ENCODE results near the gene EGLN3.

Gene EGLN3

DNA sequence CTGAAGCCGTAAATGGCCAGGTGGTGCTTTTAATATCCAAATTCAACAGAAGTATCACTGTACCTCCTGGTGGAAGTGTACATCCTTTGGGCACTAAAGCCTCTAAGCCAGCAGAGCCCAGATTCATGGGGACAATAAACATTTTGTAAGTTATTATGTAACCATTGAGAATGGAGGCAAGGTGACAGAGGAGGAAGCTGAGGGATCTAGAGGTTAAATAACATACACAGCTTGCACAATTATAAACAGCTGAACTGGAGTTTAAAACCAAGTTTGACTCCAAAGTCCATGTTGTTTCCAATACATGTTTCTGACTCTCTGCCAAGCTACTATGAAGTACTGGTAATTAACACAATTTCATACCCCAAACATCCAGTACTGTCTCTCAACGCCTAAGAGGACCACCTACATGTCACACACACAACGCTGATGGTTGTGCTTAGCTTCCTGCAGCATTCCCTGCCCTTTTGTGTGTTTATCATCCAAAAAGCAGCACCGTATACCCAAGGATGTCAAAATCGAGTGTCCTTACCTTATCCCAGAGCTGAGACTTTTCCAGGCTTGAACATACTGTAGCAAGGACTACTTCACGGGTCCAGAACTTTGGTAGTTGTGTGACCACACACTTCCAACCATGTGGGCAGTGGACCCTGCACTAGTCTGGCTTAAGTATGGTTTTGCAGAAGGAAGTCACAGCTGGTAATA lies 41.3 kb downstream of the EGLN3 start:
- no peak for DNase-seq

DNA sequence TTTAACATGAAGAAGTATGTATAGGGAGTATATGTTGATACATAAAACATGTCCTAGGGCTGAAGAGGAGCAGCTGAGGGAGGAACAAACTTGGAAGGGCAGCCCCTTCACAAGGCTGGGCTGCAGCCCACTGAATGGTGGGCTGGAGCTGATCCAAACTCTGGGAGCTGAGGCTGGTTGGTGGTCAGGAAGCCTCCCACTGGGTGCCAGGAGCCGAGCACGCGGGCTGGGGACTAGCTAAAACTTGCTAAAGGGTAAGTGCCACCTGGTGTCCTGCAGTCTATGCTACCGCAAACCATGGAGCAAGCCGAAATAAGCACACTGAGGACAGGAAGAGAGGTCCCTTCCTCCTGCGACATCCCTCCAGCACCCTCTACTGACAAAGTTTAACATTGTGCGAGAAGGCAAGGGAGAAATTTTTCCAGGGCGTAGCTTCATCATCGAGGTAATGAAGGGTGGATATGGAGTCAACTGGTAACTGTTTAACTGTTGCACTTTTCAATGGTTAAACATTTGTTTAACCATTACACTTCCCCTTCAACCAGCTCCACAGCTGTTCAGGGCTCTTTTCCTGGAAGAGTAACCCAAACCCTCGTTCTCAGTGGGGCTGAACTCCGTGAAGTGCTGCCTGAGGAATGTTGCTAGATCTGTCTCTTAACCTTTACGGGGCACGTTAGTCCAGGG lies 42.2 kb downstream of the EGLN3 start:
- DNase-seq: no peak

DNA sequence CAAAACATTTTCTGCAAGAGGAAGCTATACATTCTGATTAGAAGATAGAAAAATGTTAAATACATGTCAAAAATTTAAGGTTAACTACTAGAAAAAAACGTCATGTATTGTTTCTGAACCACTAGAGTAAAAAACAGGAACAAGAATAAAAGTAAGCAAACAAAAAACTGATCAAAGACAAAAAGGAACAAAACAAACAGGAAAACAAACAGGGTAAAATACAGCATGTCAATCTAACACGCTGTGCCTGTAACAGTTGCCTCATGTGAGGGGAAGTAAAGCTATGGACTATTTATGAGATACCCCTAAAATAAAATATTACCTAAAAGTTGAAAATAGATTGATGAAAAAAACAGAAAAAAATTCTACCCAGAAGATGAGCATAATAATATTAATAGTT lies 43.9 kb downstream of the EGLN3 start:
- DNase-seq: no peak

DNA sequence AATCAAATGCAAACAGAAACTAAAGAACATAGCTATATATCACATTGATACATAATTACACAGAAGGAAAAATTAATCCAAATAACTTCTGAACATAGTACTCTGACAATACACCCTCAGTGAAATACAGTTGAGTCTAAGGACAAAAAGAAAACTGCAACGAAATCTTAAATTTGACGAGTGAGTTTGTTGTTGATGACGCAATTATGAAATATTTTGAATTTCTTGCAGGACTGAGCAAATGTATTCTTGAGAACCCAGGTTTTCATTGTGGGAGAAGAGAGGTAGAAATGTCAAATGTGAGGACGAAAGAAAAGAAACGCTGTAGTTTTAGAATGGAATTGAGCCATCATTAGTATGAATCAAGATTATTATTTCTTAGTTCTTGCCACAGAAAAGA lies 46.3 kb downstream of the EGLN3 start:
- no peak for DNase-seq

DNA sequence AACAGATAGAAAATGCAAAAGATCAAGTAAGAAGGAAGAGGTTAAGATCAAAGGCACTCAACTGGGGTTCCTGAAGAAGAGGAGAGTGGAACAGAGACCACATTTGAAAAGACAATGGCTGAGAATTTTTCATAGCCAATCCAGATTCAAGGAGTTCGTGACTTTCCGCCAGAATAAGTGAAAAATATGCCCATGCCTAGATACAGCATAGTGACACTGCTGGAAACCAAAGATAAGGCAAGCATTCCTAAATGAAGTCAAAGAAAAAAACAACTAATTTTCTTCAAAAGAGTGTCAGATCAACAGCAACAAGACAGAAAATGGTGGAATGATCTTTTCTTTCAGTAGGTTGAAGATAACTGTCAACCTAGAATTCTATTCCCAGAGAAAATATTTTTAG lies 47.5 kb downstream of the EGLN3 start:
- no peak for DNase-seq

DNA sequence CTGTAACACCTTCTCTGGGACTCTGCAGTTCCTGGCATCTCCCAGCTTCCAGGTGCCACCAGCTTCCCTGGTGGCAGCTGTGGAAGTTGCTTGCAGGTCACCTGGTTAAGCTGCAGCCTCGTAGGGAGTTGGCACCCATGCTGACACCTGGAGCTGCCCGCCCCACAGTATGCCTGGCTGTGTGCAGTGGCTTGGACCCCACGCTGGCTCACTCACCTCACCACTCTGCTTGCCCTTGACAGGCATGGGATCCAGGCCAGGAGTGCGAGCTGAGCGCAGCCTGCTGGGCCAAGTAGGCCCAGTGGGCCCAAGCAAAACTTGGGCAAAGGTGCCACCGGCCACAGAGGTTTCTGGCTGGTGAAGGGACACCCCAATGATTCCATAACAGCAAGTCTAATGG lies 48.5 kb downstream of the EGLN3 start:
- DNase-seq: no peak

DNA sequence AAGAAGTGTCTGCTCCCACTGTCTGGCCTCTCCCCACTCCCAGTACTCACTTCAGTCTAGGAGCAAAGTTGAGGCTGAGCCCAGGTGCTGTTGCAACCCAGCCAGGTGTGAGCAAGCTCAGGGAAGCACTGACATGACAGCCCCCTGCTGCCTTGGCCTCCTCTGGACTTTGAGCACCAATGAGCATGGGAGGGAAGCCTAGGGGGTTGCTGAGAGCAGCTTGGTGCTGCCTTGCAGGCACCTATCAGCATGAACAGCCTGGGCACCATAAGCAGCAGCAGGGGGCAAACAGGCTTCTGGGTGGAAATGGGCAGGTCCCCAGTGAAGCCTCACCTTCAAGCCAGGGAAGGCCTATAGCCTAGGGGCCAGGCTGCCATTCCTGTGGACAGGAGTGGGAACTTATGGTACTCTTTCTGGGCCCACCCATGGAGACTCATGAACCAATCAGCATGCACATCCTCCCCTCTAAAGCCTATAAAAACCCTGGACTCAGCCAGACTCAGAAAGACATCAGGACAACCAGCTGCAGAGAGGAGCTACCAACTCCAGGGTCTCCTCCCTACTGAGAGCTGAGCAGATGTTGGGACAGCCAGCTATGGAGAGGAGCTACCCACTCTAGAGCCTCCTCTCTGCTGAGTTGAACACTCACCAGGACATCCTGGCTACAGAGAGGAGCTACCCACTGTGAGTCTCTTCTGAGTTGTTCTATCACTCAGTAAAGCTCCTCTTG lies 49.3 kb downstream of the EGLN3 start:
- DNase-seq: no peak

DNA sequence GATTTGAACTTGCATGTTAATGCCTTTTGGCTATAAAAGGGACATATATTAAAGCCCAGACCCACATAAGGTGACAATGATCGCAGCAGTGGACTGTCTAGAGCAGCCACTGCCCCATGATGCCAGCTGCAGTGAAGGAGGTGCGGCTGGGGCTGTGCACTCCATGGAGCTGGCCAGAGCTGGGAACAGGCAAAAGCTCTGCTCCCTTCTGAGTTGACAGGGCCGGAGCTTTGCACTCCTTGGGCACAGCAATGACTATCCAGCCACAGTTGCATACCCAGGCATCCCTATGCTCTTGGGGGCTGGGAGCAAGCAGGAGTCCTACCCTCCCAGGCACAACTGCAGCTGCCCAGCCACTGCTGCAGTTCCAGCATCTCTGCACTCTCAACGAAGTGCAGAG lies 50.2 kb downstream of the EGLN3 start:
- no peak for DNase-seq

DNA sequence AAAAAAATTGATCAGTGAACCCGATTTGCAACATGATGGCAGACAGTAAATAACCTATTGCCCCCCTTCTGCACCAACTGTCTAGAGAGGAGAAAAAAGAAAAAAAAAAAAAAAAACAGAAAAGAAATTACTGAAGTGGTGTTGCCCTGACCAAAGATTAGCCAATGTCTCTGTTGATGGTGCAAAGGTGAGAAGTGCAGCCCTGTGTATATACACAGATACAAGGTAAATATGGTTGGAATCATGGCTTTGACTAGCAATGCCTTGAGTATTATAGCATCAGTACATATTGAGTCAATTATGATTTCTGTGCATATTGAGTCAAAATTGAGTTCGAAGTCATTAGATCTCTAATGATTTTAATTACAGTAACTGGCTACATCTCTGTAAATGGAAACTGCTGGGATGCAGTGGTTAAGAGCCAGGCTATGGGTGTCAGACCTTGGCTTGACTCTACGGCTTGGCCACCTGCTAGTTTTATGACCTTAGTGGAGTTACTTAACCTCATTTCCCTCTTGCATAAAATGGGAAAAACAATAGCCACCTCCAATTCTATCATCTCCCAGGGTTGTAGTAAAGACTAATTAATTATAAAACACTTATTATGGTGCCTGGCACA lies 51.0 kb downstream of the EGLN3 start:
- DNase-seq: no peak

DNA sequence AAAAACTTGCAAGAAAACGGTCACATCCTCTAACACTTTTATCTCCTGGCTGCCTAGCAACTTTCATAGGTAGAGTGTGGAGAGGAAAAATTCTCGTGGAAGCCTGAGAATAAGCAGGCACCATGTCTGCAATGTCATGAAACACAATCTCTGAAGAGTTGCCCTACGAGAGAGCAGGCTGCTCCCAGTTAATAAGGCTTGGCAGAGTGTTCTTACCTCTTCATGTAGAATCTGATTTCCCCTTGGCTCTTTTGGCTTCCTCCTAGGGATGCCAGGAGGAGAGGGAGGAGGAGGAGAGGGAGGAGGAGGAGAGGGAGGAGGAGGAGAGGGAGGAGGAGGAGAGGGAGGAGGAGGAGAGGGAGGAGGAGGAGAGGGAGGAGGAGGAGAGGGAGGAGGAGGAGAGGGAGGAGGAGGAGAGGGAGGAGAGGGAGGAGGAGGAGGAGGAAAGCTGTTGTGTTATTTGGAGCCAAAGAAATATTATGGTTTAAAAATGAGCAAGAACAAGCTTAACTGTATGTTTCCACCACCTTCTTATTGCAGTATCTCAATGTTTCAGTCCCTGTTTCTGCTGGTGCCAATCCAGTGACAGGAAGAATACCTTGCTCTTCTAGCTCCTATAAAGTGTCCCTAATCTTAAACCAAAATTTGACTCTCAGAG lies 52.9 kb downstream of the EGLN3 start:
- no peak for DNase-seq

DNA sequence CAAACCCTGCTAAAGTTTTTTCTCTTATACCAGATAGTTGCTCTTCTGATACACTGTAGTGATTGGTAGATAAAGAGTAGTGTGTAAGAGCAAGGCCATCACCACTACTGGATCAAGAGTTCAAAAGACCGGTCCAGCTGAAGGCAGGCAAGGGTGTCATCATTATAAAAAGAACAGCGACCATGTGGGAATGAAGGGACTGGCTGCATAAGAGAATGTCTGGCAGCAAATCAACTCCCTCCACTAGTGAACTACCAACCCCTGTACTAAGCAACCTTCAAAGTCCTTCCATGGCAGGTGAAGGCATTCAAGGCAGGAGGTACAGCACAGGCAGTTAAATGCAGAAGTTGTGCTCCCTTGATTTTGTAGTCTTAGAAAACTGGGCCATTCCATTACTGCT lies 53.5 kb downstream of the EGLN3 start:
- no peak for DNase-seq

DNA sequence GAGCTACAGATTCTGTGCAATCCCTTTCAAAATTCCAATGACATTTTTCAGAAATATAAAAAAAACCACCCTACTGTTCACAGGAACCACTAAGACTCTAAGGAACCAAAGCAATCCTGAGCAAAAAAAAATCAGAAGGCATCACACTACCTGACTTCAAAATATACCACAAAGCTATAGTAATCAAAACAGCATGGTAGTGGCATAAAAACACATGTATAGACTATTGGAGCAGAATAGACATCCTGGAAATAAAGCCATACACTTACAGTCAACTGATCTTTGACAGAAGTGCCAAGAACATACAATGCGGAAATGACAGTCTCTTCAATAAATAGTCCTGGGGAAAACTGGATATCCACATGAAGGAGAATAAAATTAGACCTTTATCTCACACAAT lies 56.5 kb downstream of the EGLN3 start:
- no peak for DNase-seq

DNA sequence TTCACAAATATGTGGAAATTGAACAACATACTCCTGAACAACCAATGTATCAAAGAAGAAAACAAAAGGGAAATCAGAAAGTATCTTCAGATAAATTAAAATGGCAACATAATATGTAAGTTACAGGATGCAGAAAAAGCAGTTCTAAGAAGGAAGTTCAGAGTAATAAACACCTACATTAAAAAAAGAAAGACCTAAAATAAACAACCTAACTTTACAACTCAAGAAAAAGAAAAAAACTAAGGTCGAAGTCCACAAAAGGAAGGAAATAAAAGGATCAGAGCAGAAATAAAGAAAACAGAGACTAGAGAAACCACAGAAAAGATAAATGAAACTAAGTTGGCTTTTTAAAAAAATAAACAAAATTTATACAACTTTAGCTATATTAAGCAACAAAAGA lies 59.2 kb downstream of the EGLN3 start:
- DNase-seq: no peak

DNA sequence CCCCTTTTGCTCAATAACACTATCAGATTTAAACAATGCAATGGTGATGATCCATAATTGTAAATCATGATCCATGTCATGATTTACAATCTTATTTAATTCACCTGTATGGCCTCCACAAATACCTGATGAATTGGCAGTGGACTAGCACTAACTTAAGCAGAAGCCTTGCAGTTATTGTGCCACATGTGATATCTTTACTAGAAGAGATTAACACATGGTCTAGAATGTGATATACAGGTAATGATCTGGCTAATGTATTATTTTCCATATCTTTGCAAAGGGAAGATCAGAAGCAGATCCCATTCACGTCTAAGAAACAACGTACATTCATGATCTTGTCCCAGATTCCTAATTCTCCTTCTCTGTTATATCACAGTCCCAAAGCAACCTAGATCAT lies 66.0 kb downstream of the EGLN3 start:
- DNase-seq: no peak

DNA sequence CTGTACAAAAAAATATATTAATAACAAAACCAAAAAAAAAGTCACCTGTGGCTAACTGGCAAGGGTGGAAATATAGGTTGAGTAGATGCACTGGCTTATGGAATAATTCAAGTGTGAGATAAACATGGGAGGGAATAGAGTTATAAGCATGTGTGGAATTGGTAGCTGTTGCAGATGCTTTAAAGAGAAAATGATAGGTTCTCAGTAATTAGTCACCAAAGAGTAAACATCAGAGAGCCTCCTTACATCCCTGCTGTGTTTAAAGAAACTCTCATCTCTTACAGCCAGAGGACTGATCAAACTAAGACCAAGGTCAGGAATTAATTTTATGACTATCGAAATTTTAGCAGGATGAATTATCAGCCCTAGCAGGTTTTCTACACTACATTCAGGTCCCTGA lies 70.5 kb downstream of the EGLN3 start:
- DNase-seq: no peak

DNA sequence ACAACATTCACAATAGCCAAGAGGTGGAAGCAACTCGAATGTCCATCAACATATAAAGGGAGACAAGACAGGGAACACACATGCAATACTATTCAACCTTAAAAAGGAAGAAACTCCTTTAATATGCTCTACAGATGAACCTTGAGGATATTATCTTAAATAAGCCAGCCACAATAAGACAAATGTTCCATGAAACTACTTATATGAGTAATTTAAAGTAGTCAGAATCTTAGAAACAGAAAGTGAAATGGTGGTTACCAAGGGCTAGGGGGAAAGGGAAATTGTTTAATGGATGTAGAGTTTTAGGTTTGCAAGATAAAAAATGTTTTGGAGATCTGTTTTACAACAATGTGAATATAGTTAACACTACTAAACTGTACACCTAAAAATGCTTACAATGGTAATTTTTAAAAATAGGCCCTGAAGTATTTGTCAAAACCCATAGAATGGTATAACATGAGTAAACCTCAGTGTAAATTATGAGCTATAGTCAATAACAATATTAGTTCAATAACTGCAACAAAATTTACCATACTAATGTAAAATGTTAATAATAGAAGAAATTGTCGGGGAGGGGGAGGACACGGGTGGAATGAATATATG lies 71.1 kb downstream of the EGLN3 start:
- DNase-seq: no peak

DNA sequence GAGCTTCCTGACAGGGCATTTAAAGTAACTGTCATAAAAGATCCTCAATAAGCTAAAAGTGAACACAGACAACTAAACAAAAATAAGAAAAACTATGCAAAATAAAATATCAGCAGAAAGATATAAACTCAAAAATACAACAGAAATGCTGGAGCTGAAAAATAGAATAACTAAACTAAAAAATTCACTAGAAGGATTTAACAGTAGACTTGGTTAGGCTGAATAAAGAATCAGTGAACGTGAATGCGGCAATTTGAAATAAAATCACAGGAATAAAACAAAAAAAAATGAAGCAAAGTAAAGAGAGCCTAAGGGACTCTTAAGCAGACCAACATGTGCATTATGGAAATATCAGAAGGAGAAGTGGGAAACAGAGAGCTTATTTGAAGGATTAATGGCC lies 74.6 kb downstream of the EGLN3 start:
- DNase-seq: no peak
